Left renal pelvis (tissue), 4 donors: ENCODE data around the gene SLC22A5. TPM values are rescaled to one million over a fixed set of nuclear protein-coding genes. Genes with fewer than 3 reads are reported as not detected.
A peak's percentile ranks its signal among the peaks of the same experiment; 100 is the strongest.
"Not testable (repeated sequence)": the region's sequence is repeated elsewhere in the genome, so short reads cannot be mapped to it uniquely, and the experiment has no call there.

Experiments
- DNase-seq, 4 donors: peaks; one replicate each; pipeline ENCODE4 v3.0.0-alpha.2; 2013; ENCODE audit warnings: low read depth in 4 of 4, low spot score in 3 of 4
- polyA plus RNA-seq, 4 donors: library from polyadenylated mRNA; unstranded; fragments of 120-200 nt; gene quantifications; one replicate each; pipeline ENCODE4 v1.2.1, GENCODE V29; 2013; ENCODE audit not compliant: insufficient read length in 4 of 4

The SLC22A5 gene
- polyA plus RNA-seq, 4 donors: 16.3 to 55.8 (median 42.1) TPM

DNA sequence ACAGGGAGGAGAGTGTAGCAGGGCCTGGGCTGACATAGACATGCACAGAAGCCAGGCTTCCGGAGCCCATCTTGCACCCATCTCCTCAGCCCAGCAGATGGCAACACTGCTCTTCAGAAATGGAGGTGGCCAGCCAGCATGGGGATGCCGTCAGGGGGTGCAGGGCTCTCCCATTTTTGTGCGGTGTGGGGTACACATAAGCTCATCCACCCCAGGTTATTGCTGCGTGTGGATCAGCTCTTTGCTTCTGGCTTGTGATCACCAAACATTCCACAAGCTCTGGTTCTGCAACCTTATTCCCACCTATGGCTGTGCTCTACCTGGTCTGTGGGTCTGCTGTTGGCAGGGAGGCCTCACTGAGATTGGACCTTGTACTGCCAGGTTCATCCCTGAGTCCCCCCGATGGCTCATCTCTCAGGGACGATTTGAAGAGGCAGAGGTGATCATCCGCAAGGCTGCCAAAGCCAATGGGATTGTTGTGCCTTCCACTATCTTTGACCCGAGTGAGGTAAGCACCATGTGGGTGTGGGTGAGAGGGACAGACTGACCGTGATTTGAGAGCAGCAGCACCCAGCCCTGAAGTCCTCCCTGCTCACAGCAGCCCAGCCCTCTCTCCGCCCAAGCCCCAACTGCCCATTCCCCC, 17.3 kb downstream of the SLC22A5 start:
- peak in 1 of 4 donors; percentile 63 for DNase-seq

DNA sequence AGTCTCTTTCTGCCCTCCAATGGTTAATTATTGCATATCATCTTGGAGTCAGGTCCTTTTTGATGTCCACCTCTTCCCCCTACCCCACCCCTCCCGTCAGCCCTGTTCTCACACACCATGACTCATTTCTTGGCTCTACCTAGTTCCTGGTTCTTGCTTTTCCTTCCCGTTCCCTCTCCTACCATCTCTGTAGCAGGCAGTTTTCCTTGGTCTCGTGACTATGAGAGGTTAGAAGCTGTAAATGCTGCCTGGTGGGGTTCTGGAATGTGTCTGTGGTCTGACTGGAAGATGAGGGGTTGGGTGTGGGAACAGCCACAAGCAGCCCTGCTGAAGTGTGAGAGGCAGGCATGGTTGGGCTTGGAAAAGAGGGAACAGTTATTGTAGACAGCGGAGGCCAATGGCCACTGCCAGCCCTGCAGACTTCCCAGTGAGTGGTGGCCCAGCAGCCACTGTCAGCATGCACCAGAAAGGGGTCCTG, 18.2 kb downstream of the SLC22A5 start:
- no peak for DNase-seq

DNA sequence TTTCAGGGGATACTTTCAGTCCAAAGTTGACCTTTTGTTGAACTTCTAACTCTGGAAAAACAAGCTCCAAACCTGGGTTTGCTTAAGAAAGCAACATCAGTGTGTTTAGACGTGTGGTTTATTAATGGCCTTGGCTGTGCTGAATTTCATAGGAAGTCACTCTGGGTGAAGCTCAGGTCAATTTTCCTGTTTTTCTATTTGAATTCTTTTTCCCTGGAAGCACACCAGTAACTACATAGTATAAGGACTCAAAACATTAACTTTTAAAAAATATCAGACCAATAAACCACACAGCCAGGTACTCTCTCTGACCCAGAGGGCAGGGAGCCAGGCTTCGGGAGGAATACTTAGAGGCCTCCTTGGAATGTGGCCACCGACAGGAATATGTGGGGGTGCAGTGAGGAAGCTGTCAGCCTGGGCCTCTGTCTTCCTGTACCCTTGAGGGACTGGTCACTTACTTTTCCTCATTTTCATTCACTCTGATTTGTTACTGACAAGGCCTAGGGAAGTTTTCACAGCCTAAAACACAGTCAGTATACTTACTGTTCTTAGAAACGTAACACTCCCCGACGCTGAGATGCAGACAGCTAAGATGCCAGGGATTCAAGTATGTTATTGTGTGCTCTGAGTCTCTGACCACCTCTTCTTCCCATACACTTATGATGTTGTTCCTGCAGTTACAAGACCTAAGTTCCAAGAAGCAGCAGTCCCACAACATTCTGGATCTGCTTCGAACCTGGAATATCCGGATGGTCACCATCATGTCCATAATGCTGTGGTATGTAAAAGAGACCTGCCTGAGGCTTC, 18.9 kb downstream of the SLC22A5 start:
- DNase-seq: peak in 1 of 4 donors; percentile 53

DNA sequence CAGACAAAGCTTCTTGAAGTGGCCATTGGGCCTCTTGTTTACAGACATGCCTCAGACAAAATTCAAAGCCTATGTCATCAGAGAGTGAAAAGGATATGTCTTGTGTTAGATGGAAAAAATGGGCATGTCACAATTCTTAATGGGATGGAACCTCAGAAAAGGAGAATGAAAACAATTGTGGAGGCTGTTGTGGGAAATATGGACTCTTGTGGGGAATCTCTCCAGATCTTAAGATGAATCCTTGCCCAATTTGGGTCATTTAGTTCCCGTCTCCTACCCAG, 19.5 kb downstream of the SLC22A5 start:
- no peak for DNase-seq

DNA sequence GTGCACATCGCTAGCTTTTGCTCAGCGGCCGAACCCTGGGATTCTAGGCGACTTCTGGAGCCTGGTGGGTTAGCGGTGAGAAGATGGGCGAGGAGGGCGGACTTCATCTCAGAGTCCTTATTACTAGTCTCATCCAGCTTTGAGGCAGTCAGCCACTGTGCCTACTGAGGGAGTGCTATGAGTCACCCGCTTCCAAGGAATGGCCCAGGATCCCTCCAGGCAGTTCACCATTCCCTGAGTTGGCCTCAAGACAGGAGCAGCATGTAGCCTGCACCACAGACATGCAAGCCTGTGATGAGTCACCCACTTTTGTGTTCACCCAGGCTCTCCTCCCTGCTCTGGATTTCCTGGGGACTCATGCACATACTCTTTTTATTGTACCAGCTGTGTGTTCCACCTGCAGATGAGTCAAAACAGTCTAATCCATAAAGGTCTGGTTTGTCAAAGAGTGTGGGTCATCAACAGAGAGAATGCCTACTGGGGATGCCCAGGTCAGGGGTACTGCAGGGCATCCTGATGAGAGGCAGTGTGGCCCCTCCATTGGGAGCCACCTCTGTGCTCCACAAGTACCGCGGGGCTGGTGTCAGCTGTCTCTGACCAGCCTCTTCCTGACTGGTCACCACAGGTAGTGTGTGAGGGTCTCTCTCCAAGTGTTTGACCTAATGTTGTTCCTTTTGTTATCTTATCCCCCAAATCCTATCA, 20.2 kb downstream of the SLC22A5 start:
- DNase-seq: no peak

DNA sequence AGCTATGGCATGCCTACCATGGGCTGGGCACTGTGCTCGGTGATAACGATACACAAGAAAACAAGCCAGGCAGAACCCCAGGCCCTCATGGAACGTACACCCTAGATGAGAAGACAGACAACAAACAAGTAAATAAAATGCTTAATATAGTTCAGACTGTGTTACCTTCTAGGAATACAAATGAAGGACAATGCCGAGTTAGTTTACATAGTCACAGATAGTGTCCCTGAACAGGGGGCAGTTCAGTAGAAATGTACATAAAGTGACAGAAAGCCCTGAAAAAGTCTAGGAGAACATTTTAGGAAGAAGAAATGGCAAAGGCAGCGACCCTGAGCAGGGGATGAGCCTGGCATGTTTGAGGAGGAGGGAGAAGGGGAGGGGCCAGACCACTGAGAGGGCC, 21.7 kb downstream of the SLC22A5 start:
- no peak for DNase-seq

DNA sequence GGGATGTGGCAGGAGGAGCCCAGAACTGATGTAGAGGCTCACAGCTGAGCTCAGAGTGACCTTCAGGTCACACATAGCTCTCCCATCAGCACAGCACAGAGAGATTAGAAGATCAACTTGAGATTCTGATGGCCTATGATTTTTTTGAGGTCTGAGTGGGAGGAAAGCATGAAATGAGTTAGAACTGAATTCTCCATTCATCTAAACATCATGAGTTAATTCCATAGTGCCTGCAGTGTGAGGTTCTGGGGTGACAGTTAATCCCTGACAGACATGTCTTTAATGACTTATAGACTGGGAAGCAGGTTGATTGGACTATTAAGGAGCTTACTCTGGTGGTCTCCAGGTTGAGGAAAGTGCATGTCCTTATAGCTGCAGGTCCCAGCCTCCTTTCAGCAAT, 22.4 kb downstream of the SLC22A5 start:
- no peak for DNase-seq

DNA sequence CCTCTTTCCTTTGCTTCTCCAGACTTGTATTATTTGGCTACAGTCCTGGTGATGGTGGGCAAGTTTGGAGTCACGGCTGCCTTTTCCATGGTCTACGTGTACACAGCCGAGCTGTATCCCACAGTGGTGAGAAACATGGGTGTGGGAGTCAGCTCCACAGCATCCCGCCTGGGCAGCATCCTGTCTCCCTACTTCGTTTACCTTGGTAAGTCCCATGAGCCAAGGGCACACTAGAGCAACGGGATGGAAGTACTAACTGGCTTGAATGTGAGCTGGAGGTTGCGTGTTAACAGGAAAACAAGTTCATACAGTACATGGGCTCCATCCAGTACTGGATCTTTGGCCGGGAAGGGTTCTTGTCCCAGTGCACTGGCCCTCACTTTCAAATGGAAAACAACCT, 22.9 kb downstream of the SLC22A5 start:
- DNase-seq: no peak

DNA sequence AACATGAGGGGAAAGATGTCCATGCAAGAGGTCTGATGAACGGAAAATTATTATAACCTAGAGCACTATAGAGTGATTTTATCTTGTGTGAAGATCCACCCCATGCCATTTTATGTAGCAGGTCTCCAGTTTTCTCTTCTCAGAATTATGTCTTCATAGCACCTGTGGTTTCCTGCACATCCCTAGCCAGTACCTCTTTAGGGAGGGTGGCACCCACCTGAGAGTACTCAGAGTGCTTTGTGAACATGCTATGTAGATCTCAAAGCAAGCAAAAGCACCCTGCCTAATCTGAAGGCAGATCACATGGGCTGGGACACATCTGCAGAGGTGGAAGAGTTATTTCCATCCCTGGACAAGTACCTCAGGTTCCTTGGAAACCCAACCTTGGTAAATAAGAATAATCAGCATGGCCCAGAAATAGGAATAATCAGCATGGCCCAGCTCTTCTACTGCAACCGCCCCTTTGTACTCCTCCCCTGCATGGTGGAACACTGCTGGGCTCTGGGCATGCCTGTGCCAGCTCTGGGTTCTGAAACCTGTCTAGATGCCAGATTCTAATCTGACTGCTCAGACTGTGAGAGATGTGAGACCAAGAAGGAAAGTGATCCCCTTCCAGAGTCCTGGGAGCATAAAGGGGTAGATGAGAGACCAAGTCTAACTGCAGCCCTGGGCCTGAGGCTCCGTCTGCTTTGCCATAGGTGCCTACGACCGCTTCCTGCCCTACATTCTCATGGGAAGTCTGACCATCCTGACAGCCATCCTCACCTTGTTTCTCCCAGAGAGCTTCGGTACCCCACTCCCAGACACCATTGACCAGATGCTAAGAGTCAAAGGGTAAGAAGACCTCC, 23.7 kb downstream of the SLC22A5 start:
- DNase-seq: no peak

DNA sequence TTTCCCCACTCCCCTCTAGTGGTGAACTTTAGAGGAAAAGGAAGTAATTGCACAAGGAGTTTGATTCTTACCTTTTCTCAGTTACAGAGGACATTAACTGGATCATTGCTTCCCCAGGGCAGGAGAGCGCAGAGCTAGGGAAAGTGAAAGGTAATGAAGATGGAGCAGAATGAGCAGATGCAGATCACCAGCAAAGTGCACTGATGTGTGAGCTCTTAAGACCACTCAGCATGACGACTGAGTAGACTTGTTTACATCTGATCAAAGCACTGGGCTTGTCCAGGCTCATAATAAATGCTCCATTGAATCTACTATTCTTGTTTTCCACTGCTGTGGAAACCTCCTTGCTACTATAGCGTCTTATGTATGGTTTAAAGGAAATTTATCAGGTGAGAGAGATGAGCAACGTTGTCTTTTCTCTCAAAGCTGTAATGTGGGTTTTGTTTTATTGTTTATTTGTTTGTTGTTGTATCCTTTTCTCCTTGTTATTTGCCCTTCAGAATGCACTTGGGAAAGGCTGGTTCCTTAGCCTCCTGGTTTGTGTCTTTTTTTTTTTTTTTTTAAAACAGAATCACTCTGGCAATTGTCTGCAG, 25.3 kb downstream of the SLC22A5 start:
- peak in 2 of 4 donors; percentile 55 to 73 for DNase-seq

DNA sequence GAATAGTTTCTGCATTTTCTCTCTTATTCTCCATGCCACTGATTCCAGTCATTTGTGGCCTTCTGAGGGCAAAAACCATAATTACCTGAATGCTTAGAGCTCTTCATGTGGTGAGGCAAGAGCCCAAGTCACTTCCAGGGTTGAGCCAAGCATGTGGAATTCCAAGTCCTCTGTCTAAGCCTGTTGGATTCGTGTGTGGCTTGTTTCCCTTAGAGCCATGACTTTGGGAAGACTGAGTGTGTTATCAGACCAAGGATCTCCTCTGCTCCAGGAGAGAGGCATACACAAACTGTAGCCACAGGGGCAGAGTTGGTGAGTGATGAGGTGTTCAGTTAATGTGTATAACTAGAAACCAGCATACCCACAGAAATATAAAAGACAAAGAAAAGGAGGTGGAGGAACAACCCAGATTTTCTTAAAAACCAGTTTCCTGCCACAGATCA, 27.1 kb downstream of the SLC22A5 start:
- DNase-seq: no peak

DNA sequence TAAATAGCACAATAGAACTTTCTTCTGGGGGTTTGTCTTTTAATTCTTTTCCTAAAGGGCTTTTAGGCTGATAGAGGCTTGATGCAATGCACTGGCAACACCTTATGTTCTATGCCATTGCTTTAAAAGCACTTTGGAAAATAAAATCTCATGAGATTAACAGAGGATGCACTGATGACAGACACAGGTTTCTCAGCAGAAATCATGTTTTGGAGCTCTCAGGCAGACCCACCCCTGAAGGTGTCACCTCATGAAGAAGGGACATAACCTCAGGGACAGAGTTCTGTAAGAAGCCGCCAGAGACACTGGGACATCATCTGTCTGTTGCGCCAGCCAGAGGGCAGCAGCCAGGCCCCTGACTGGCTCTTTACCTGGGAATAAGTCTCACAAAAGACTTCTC, 27.7 kb downstream of the SLC22A5 start:
- DNase-seq: no peak

DNA sequence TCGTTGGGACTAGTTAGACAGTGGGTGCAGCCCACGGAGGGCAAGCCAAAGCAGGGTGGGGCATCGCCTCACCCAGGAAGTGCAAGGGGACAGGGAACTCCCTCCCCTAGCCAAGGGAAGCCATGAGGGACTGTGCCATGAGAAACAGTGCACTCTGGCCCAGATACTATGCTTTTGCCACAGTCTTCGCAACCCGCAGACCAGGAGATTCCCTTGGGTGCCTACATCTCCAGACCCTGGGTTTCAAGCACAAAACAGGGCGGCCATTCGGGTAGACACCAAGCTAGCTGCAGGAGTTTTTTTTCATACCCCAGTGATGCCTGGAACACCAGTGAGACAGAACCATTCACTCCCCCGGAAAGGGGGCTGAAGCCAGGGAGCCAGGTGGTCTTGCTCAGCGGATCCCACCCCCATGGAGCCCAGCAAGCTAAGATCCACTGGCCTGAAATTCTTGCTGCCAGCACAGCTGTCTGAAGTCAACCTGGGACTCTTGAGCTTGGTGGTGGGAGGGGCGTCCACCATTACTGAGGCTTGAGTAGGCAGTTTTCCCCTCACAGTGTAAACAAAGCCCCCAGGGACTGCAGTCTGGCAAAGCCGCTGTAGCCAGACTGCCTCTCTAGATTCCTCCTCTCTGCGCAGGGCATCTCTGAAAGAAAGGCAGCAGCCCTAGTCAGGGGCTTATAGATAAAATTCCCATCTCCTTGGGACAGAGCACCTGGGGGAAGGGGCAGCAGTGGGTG, 28.6 kb downstream of the SLC22A5 start:
- DNase-seq: not testable (repeated sequence)

DNA sequence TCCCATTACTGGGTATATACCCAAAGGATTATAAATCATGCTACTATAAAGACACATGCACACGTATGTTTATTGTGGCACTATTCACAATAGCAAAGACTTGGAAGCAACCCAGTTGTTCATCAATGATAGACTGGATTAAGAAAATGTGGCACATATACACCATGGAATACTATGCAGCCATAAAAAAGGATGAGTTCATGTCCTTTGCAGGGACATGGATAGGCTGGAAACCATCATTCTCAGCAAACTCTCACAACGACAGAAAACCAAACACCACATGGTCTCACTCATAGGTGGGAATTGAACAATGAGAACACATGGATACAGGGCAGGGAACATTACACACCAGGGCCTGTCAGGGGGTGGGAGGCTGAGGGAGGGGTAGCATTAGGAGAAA, 34.5 kb downstream of the SLC22A5 start:
- not testable (repeated sequence) for DNase-seq

DNA sequence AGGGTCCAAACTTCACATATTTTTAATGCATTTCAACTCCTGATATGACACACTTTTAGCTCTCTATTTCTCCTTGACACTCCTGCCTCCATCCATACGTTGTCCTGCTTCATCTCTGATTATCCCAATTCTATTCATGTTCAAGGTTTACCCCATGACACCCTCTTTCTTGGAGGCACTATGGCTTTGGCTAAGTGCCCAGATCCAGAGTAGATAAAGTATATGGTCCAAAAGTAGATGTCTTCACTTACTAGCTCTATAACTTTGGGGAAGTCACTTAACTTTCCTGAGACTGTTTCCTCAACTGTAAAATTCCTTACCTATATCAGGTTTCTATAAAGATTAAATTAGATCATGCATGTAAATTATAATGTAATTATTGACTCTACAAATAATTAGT, 36.1 kb downstream of the SLC22A5 start:
- no peak for DNase-seq

DNA sequence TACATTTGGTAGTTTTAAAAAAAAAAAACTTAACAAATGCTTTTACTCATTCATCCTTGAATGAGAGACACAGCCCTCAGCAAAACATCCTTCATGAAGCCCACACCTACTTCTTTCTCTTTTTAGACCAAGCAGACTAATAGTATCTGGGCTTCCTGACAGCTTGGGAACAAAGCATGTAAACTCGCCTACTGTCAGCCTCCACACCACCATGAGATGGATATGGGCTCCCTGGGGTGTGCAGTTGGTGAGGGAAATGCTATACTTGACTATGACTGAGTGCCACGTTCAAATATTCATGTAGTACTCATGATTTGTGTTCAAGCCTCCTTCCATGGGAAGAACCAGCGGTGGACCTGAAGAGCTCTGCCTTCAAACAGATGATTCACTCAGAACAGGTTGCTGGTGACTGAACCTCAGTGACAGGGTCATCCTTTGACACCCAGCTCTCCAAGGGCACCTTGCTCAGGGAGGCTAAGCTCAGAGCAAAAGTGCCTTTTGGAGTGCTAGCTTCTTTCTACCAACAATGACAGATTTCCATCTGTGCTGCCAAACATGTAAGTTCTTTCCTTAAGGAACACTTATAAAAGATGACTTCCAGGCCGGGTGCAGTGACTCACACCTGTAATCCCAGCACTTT, 36.8 kb downstream of the SLC22A5 start:
- DNase-seq: no peak

DNA sequence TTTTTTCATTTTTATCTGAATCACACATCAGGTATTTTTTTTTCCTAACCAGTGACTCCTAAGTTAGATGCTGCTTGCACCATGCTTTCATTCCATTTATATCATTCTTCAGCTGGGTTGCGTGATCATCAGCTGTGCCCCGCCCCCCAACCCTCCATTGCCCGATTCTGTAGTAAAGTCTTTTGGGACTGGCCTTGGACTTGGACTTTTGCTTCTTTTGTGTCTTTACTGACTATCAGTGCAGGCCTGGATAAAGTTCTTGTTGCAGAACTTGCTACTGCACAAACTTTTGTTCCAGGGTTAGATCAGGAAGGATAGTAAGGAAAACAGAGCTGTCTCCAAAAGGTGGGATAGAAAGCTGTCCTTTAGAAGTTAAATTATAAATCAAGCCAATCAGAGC, 38.5 kb downstream of the SLC22A5 start:
- DNase-seq: no peak

DNA sequence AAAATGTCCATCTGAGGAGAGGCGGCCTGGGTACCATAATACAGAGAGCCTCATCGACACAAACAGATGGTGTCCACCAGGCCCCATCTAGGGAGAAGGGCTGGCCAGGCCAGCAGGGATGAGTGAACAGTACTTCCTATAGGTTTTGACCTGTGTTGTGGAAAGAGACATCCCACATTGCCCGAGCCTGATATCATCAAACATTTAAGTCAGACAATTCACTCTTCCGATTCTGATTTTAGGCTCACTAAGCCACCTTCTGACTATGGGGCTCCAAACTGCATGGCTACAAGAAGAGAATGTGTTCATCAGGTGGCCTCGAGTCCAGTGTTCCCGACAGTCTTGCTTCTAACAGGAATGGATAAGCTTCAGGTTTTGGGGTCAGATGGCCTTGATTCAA, 38.9 kb downstream of the SLC22A5 start:
- DNase-seq: no peak

DNA sequence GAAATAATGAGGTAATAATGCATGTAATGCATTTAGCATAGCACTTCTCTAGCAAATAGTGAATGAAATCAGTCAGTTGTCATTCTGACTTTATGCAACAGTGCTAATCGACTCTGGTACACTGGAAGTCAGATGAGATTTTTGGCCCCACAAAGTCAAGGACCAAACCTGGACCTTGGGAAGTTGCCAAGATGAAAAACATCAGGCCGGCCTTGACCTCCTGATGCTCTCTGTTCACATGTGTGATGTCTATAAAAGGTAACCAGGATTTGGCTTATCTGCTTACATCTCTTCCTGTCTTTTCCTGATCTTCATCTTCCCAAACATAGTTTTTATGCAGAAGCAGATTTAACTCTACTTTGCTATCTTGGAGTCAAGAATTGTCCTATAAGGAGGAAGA, 39.5 kb downstream of the SLC22A5 start:
- no peak for DNase-seq
